Spleen (tissue), 3 donors: ENCODE results near the gene HNRNPF.

Experiments used
- POLR2A ChIP-seq, 3 donors: fragments of 450-650 bp; IDR thresholded peaks; one replicate each; pipeline ENCODE4 v1.5.1; 2017; ENCODE audit warnings: antibody characterized with exemption in 3 of 3, mild to moderate bottlenecking in 1 of 3
- POLR2AphosphoS5 ChIP-seq, 3 donors: sonication (generic); formaldehyde crosslinking; IDR thresholded peaks; one replicate each; pipeline ENCODE4 v1.5.1; 2017; ENCODE audit warnings: antibody characterized with exemption in 3 of 3

GRCh38 chr10:43390759-43391158 is 18.2 kb downstream of the HNRNPF start:
- TF ChIP-seq POLR2AphosphoS5 (IDR thresholded peaks at IDR 0.05), result no peak
- no peak for TF ChIP-seq POLR2A (IDR thresholded peaks at IDR 0.05)
